HT1080 (cell line): ENCODE data around the gene RAD51C. TPM values are rescaled to one million over a fixed set of nuclear protein-coding genes. Genes with fewer than 3 reads are reported as not detected.
"Not testable (repeated sequence)": the region's sequence is repeated elsewhere in the genome, so short reads cannot be mapped to it uniquely, and the experiment has no call there.

Experiments
- DNase-seq: peaks from one replicate; pipeline ENCODE4 v3.0.0-alpha.2; 2015; ENCODE audit warnings: low read depth
- total RNA-seq: library from RNA; depleted of rRNA; stranded (reverse); fragments of >200 nt; shearing (Covaris generic); gene quantifications from 2 replicates; pipeline ENCODE4 v1.2.3, GENCODE V29; 2014

RAD51C gene
- total RNA-seq, 1 experiment from 2014 or later: 78.1 TPM

- DNase-seq: no peak
Observed at GRCh38 chr17:58680038-58680369, 12.4 kb upstream of the RAD51C start.

- DNase-seq: peak; percentile 50
Observed at GRCh38 chr17:58684003-58684402, 8.4 kb upstream of the RAD51C start.

GRCh38 chr17:58684462-58684861, 7.9 kb upstream of the RAD51C start:
- DNase-seq: not testable (repeated sequence)

- no peak for DNase-seq
Observed at GRCh38 chr17:58686980-58687379, 5.4 kb upstream of the RAD51C start.

DNA sequence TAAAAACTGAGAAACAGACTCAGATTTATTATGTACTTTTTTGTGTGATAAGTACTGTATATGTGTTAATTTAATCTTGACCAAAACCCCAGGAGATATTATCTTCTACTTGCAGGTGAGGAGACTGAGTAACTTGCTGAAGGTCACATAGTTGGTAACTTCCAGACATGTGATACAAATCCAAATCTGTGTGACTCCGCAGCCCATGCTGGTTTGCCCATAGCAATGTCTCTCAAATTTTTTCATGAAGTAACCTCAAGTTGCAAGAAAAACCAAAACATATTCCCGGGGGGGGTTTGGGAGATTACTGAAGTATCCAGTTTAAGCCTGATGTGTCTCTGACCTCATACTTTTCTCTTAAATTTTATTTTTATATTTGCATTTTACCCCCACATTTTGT, 3.9 kb upstream of the RAD51C start:
- DNase-seq: no peak

- not testable (repeated sequence) for DNase-seq
Observed at GRCh38 chr17:58690033-58690432, 2.4 kb upstream of the RAD51C start.

GRCh38 chr17:58691701-58692238, 632 bp upstream of the RAD51C start, which contains the start of gene TEX14:
Gene TEX14 (minus strand): TSS chr17:58692045. CDS start chr17:58652001, 40,044 bp downstream.
- peak; percentile 52 for DNase-seq

DNA sequence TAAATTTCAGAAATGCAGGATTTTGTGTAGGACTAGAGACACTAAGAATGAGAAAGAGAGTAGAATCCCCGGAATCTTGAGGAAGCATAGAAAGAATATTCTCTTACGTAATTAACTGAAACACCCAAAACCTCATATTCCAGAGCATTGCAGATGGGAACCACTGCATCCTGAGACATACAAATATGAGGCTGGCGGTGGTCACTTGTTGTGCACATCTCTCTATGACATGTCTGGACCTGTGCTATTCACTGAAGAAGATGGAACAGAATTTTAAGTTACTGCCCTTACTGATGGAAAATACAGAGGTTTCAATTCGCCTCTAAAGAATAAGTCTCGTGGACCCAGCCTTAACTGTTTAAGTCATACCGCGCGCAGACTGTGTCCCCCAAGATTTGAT, 806 bp downstream of the RAD51C start:
- no peak for DNase-seq

DNA sequence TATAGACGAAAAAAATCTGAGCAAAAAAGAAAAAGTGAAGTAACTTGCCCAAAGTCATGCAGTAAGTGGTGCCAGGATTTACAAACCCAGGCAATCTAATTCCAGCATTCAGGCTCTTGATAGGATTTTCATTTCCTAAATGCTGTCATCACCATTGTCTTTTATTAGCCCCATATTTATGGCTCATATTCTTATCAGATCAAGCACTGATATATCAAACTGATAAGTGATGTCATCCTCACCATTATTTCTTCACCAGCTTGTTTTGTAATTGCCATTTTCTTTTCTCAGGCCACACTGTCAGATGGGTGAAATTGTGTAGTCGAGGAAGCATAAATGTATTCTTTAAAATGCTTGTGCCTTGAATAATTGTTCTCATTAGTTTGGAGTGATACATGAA, 1.3 kb downstream of the RAD51C start:
- DNase-seq: no peak

- no peak for DNase-seq
Observed at GRCh38 chr17:58694302-58694701, 1.9 kb downstream of the RAD51C start.

GRCh38 chr17:58694826-58695225, 2.4 kb downstream of the RAD51C start:
- DNase-seq: no peak

- DNase-seq: no peak
Observed at GRCh38 chr17:58699771-58700170, 7.4 kb downstream of the RAD51C start.

DNA sequence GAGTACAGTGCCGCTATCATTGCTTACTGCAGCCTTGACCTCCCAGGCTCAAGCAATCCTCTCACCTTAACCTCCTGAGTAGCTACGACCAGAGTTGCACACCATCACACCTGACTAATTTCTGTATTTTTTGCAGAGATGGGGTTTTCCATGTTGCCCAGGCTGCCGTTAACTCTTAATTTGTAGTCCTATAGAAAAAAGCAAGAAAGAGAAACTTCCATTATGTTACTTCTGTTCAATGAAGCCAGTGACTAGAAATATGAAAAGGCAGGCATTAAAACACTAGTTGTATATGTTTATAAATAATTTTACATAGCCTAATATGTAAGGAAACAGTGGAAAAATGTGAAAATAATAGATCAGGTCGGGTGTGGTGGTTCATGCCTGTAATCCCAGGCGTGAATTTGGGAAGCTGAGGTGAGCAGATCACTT, 9.7 kb downstream of the RAD51C start:
- no peak for DNase-seq

DNA sequence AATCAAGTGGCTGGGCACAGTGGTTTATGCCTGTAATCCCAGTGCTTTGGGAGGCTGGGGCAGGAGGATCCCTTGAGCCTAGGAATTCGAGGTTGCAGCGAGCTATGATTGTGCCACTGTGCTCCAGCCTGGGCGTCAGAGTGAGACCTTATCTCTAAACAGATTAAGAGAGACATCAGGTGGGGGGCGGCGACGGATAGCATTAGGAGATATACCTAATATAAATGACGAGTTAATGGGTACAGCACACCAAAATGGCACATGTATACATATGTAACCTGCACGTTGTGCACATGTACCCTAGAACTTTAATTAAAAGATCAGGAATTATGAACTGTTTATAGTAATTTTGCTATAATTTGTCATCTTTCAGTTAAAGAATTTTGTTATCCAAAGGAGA, 10.3 kb downstream of the RAD51C start:
- no peak for DNase-seq

DNA sequence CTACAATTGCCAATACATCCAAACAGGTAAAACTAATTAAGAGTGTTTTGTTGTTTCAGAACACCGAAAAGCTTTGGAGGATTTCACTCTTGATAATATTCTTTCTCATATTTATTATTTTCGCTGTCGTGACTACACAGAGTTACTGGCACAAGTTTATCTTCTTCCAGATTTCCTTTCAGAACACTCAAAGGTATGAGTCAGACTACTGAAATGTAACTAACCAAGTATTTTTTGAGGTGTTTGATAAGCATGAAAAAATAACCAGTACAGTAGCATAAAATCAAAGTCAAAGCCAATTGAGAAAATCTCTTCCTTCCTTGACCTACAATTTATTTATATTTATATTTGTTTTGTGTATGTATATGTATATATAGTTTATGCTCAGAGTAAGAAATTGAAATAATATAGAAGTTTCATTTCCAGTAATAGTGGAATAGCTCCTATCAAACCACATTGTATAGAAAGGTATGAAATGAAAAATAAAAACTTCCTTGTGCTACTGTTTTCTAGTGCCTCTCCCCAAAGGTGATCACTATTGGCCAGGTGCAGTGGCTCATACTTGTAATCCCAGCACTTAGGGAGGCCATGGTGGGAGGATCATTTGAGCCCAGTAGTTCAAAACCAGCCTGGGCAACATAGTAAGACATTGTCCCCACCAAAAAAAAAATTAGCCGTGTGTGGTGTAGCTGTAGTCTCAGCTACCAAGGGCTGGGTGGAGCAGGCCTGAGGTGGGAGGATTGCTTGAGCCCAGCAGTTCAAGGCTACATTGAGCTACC, 10.9 kb downstream of the RAD51C start:
- peak; percentile 24 for DNase-seq

DNA sequence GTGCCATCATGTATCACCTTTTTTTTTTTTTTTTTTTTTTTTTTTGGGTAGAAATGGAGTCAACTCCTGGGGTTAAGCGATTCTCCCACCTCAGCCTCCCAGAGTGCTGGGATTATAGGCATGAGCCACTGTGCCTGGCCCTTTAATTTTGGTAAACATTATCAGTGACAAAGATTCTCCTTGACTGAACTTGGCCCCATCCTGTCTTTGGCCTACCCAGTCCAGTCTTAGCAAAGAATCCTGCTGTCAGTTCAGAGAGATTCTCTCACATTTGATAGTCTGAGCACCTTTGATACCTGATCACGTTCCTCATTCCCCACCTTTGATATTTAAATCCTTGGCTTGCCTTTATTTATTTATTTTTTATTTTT, 11.5 kb downstream of the RAD51C start:
- no peak for DNase-seq

GRCh38 chr17:58706351-58707140, 14.1 kb downstream of the RAD51C start:
- no peak for DNase-seq

- no peak for DNase-seq
Observed at GRCh38 chr17:58710948-58711552, 18.6 kb downstream of the RAD51C start.

DNA sequence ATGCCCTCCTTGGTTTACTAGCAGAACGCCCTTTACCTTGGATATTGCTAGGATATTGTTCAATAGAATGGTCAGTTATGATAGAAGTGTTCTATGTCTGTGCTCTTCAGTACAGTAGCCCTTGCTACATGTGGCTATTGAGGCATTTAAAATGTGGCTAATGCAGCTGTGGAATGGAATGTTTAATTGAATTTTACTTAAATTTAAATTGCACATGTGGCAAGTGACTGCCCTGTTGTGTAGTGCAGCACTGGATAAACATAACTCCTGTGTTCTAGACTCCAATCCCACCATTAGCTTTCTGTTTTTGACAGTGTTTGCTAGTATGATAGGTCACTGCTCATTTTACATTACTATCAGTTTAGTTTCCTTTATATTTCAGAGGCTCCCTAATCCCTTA, 29.9 kb downstream of the RAD51C start:
- DNase-seq: no peak

- DNase-seq: no peak
Observed at GRCh38 chr17:58722696-58723095, 30.3 kb downstream of the RAD51C start.

GRCh38 chr17:58728798-58729197, 36.4 kb downstream of the RAD51C start:
- DNase-seq: no peak

GRCh38 chr17:58730937-58731336, 38.5 kb downstream of the RAD51C start:
- no peak for DNase-seq
